HepG2 (cell line): ENCODE measurements around the gene SPAG4. TPM values are rescaled to one million over a fixed set of nuclear protein-coding genes. Genes with fewer than 3 reads are reported as not detected.

Experiments used
- ATAC-seq: fragments of 200-7000 bp; cut with Tn5 transposase; 3 replicates; pipeline ENCODE4 v1.9.1; 2020; ENCODE audit warnings: mild to moderate bottlenecking, moderate library complexity
- BruUV-seq: library from RNA; stranded (reverse); fragments of 400-500 nt; replicated peaks from 2 replicates; lab custom pipeline; 2021; lab: Mats Ljungman, UMichigan
- CTCF ChIA-PET: fragments of 300-600 bp; formaldehyde crosslinking; extraction: SDS; loops from one replicate; lab custom pipeline; 2021; ENCODE audit warnings: low total read pairs, inconsistent platforms, low intra/inter-chr PET ratio; lab: Yijun Ruan, JAX
- POLR2A ChIA-PET: fragments of 350-600 bp; sonication (Branson Sonifier 250); formaldehyde crosslinking; loops from one replicate; lab custom pipeline; 2020; ENCODE audit warnings: antibody characterized with exemption, inconsistent platforms; lab: Yijun Ruan, JAX
- DNase-seq: peaks from one replicate; pipeline ENCODE4 v3.0.0-alpha.2; 2015; ENCODE audit warnings: low spot score
- FAIRE-seq: peaks from 3 replicates; lab custom pipeline; 2011; peaks lifted over from hg19 to GRCh38; lab: Jason Lieb, UNC
- H2AFZ ChIP-seq: one replicate; pipeline ENCODE4 v1.6.1; 2011; ENCODE audit warnings: low read length, inconsistent platforms
- H3K27ac ChIP-seq: fragments of 300-600 bp; 3 replicates; pipeline ENCODE4 v1.8.0; 2011; ENCODE audit warnings: mixed run types, mild to moderate bottlenecking, mixed read lengths, low read length, inconsistent platforms; ENCODE audit not compliant: insufficient read depth; ENCODE audit errors: extremely low read length
- H3K27me3 ChIP-seq, 2 experiments: fragments of 200-600 bp in 1 of 2; 2 replicates in 1 of 2; 3 replicates in 1 of 2; pipeline versions ENCODE4 v1.6.0 to v1.8.0; 2011; ENCODE audit warnings: low read length in 2 of 2, mild to moderate bottlenecking in 2 of 2, moderate library complexity in 2 of 2, inconsistent platforms in 1 of 2; ENCODE audit not compliant: insufficient read depth in 2 of 2, control insufficient read depth in 1 of 2
- H3K36me3 ChIP-seq, 2 experiments: fragments of 200-600 bp in 1 of 2; replicated peaks in 1 of 2; 2 replicates in 1 of 2; 3 replicates in 1 of 2; pipeline versions ENCODE4 v1.5.1 to v1.8.0; 2011; ENCODE audit warnings: low read length in 2 of 2, inconsistent platforms in 1 of 2; ENCODE audit not compliant: insufficient read depth in 2 of 2, control insufficient read depth in 1 of 2
- H3K4me1 ChIP-seq: 2 replicates; pipeline ENCODE4 v1.5.1; 2012; ENCODE audit warnings: low read length, inconsistent platforms; ENCODE audit not compliant: insufficient read depth
- H3K4me2 ChIP-seq: 2 replicates; pipeline ENCODE4 v1.6.0; 2011; ENCODE audit warnings: low read depth, low read length, inconsistent platforms
- H3K4me3 ChIP-seq, 3 experiments: fragments of 200-600 bp in 1 of 3; sonication (generic), shearing (Covaris generic) in 1 of 3; replicated peaks in 1 of 3; 2 replicates each; pipeline ENCODE4 v1.5.1; 2011 to 2016; ENCODE audit warnings: low read length in 3 of 3, inconsistent platforms in 2 of 3, low read depth in 2 of 3, mild to moderate bottlenecking in 2 of 3, control low read depth in 1 of 3, mixed read lengths in 1 of 3; ENCODE audit not compliant: insufficient read depth in 1 of 3
- H3K79me2 ChIP-seq: one replicate; pipeline ENCODE4 v1.6.1; 2011; ENCODE audit warnings: low read length, inconsistent platforms; ENCODE audit not compliant: insufficient read depth
- H3K9ac ChIP-seq: 2 replicates; pipeline ENCODE4 v1.6.0; 2011; ENCODE audit warnings: mild to moderate bottlenecking, low read depth, low read length, inconsistent platforms; ENCODE audit not compliant: insufficient read depth
- H3K9me3 ChIP-seq: 2 replicates; pipeline ENCODE4 v1.5.1; 2012; ENCODE audit warnings: mild to moderate bottlenecking, low read length
- H4K20me1 ChIP-seq: 2 replicates; pipeline ENCODE4 v1.6.0; 2011; ENCODE audit warnings: inconsistent platforms, mild to moderate bottlenecking, low read length, moderate library complexity; ENCODE audit not compliant: insufficient read depth
- BRF2 ChIP-seq: sonication (generic); formaldehyde crosslinking; IDR thresholded peaks from 2 replicates; pipeline ENCODE4 v1.8.1; 2022; ENCODE audit warnings: mild to moderate bottlenecking, missing genetic modification reagents
- ELF4 ChIP-seq: sonication (generic); formaldehyde crosslinking; IDR thresholded peaks from 2 replicates; pipeline ENCODE4 v1.5.0; 2020; ENCODE audit warnings: missing genetic modification reagents, mild to moderate bottlenecking, moderate library complexity, borderline replicate concordance
- FOSL2 ChIP-seq: sonication (generic); formaldehyde crosslinking; IDR thresholded peaks from 2 replicates; pipeline ENCODE4 v1.4.0; 2020; ENCODE audit warnings: missing genetic modification reagents
- GATAD2A ChIP-seq: IDR thresholded peaks from 2 replicates; pipeline ENCODE4 v1.6.1; 2016
- KMT2B ChIP-seq: IDR thresholded peaks from 2 replicates; pipeline ENCODE4 v1.6.1; 2016; ENCODE audit warnings: missing genetic modification reagents, missing compliant biosample characterization
- RBM22 ChIP-seq: fragments of 200-400 bp; formaldehyde crosslinking; optimal IDR thresholded peaks from 2 replicates; pipeline ENCODE3; 2017; ENCODE audit warnings: mild to moderate bottlenecking, low read length, moderate library complexity
- THAP11 ChIP-seq: IDR thresholded peaks from 2 replicates; pipeline ENCODE4 v1.6.1; 2016; ENCODE audit warnings: missing biosample characterization, missing genetic modification reagents
- TOE1 ChIP-seq: sonication (generic); formaldehyde crosslinking; IDR thresholded peaks from 2 replicates; pipeline ENCODE4 v1.4.0; 2020; ENCODE audit warnings: mild to moderate bottlenecking, missing genetic modification reagents
- ZBTB8A ChIP-seq: sonication (generic); formaldehyde crosslinking; IDR thresholded peaks from 2 replicates; pipeline ENCODE4 v1.4.0; 2020; ENCODE audit warnings: mild to moderate bottlenecking, low read depth, missing genetic modification reagents, borderline replicate concordance
- ZFP36 ChIP-seq: fragments of 150-350 bp; IDR thresholded peaks from 2 replicates; pipeline ENCODE4 v1.6.1; 2018; ENCODE audit warnings: borderline replicate concordance, low read length, low read depth; ENCODE audit not compliant: partially characterized antibody
- ZNF280D ChIP-seq: sonication (generic); formaldehyde crosslinking; IDR thresholded peaks from 2 replicates; pipeline ENCODE4 v1.5.1; 2020; ENCODE audit warnings: mild to moderate bottlenecking, missing genetic modification reagents
- ZNF577 ChIP-seq: sonication (generic); formaldehyde crosslinking; IDR thresholded peaks from 2 replicates; pipeline ENCODE4 v1.4.0; 2020; ENCODE audit warnings: mild to moderate bottlenecking, low read depth, missing genetic modification reagents, borderline replicate concordance
- ZNF629 ChIP-seq: sonication (generic); formaldehyde crosslinking; conservative IDR thresholded peaks from 2 replicates; pipeline ENCODE4 v1.5.0; 2020; ENCODE audit warnings: missing genetic modification reagents
- ZNF782 ChIP-seq: sonication (generic); formaldehyde crosslinking; IDR thresholded peaks from 2 replicates; pipeline ENCODE4 v1.4.0; 2020; ENCODE audit warnings: missing genetic modification reagents, mild to moderate bottlenecking, borderline replicate concordance
- ZSCAN25 ChIP-seq: sonication (generic); formaldehyde crosslinking; IDR thresholded peaks from 2 replicates; pipeline ENCODE4 v1.8.0; 2022; ENCODE audit warnings: mild to moderate bottlenecking, missing genetic modification reagents
- WGBS: methylation state at CpG from one replicate; pipeline ENCODE4 v1.1.6; 2017; ENCODE audit warnings: low lambda C conversion rate; 5-methylcytosine and 5-hydroxymethylcytosine counted together
- in situ Hi-C: cut with HindIII; loops from 2 replicates; pipeline ENCODE4 v1.10.0; 2017; ENCODE audit warnings: low pct_unique_long_range_greater_than_20kb; ENCODE audit not compliant: extremely low pct_ligation_motif_present
- intact Hi-C: fragments of 100-400 bp; cut with micrococcal nuclease; formaldehyde crosslinking; loops from one replicate; pipeline ENCODE4 v1.10.0; 2022; ENCODE audit not compliant: unreplicated experiment
- polyA plus RNA-seq, 8 experiments: library from polyadenylated mRNA; depleted of rRNA in 3 of 8; stranded (reverse) in 7 of 8; unstranded in 1 of 8; fragments of >200 nt; fragmentation: Illumina TruSeq in 4 of 8; extraction: Trizol in 4 of 8; gene quantifications; 2 replicates each; pipeline versions ENCODE4 v1.2.1 to v1.2.3, GENCODE V29; 2011 to 2016; ENCODE audit warnings: low read depth in 4 of 8, missing spikeins in 1 of 8, mixed read lengths in 1 of 8; ENCODE audit not compliant: insufficient read depth in 1 of 8
- total RNA-seq, 5 experiments: library from RNA; depleted of rRNA; stranded (reverse); fragments of >200 nt; fragmentation: Illumina TruSeq; extraction: Trizol; gene quantifications; 2 replicates each; pipeline ENCODE4 v1.2.3, GENCODE V29; 2016; ENCODE audit warnings: low read depth in 1 of 5
- TF ChIP-seq, protein P1 (sequence below): sonication (generic); formaldehyde crosslinking; IDR thresholded peaks from 2 replicates; pipeline ENCODE4 v1.4.0; 2020; ENCODE audit warnings: missing genetic modification reagents
- TF ChIP-seq, protein P2 (sequence below): sonication (generic); formaldehyde crosslinking; IDR thresholded peaks from 2 replicates; pipeline ENCODE4 v1.8.1; 2023; ENCODE audit warnings: mild to moderate bottlenecking, moderate library complexity, missing genetic modification reagents

SPAG4 gene
- total and polyA plus RNA-seq, 2 of the 13 experiments (the other 11 are each of a cell fraction or from before 2014, with no cell fraction given): 5.8 to 137 TPM

GRCh38 chr20:35627121-35627520 is 11.5 kb downstream of the SPAG4 start:
- DNase-seq (no peak), FAIRE-seq (no peak), ATAC-seq (no peak)
- peaks cover 3% of the 10 kb centered on the region for H3K79me2 ChIP-seq
- CTCF ChIA-PET: no interaction called here
- no peak overlapping the region for H3K27ac ChIP-seq
- intact Hi-C loops: no loop called here
- H3K4me2 ChIP-seq: no peak overlapping the region
- POLR2A ChIA-PET: no interaction called here
- peaks cover 16% of the 10 kb centered on the region; the same call in 1 of the 2 replicates for H4K20me1 ChIP-seq
- no peak overlapping the region for H2AFZ ChIP-seq
- in situ Hi-C loops: no loop called here
- WGBS: 95% methylated on average over 8 of the region's 8 CpGs
- no peak overlapping the region for H3K9ac ChIP-seq
- H3K36me3 ChIP-seq: peaks cover 50 to 65% of the 10 kb centered on the region in 2 experiments
- BruUV-seq: no TSS peak
- no peaks in the 10 kb centered on the region for H3K9me3 ChIP-seq
- H3K27me3 ChIP-seq: no peaks in the 10 kb centered on the region
- H3K4me1 ChIP-seq: peaks cover 14% of the 10 kb centered on the region
- H3K4me3 ChIP-seq: no peak overlapping the region
- TF ChIP-seq KMT2B (no peak), GATAD2A (CRISPR knock-in tag) (no peak), ZBTB8A (no peak), ZNF629 (no peak), ZNF782 (CRISPR knock-in tag) (no peak), FOSL2 (CRISPR knock-in tag) (no peak), ZNF280D (CRISPR knock-in tag) (no peak), ZFP36 (no peak), ZNF577 (no peak), ZSCAN25 (CRISPR knock-in tag) (no peak), THAP11 (CRISPR knock-in tag) (no peak), RBM22 (peak; percentile 60), BRF2 (no peak), TOE1 (no peak), ELF4 (CRISPR knock-in tag) (no peak)
- TF ChIP-seq, protein P1, sequence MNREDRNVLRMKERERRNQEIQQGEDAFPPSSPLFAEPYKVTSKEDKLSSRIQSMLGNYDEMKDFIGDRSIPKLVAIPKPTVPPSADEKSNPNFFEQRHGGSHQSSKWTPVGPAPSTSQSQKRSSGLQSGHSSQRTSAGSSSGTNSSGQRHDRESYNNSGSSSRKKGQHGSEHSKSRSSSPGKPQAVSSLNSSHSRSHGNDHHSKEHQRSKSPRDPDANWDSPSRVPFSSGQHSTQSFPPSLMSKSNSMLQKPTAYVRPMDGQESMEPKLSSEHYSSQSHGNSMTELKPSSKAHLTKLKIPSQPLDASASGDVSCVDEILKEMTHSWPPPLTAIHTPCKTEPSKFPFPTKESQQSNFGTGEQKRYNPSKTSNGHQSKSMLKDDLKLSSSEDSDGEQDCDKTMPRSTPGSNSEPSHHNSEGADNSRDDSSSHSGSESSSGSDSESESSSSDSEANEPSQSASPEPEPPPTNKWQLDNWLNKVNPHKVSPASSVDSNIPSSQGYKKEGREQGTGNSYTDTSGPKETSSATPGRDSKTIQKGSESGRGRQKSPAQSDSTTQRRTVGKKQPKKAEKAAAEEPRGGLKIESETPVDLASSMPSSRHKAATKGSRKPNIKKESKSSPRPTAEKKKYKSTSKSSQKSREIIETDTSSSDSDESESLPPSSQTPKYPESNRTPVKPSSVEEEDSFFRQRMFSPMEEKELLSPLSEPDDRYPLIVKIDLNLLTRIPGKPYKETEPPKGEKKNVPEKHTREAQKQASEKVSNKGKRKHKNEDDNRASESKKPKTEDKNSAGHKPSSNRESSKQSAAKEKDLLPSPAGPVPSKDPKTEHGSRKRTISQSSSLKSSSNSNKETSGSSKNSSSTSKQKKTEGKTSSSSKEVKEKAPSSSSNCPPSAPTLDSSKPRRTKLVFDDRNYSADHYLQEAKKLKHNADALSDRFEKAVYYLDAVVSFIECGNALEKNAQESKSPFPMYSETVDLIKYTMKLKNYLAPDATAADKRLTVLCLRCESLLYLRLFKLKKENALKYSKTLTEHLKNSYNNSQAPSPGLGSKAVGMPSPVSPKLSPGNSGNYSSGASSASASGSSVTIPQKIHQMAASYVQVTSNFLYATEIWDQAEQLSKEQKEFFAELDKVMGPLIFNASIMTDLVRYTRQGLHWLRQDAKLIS: no peak
- TF ChIP-seq, protein P2, sequence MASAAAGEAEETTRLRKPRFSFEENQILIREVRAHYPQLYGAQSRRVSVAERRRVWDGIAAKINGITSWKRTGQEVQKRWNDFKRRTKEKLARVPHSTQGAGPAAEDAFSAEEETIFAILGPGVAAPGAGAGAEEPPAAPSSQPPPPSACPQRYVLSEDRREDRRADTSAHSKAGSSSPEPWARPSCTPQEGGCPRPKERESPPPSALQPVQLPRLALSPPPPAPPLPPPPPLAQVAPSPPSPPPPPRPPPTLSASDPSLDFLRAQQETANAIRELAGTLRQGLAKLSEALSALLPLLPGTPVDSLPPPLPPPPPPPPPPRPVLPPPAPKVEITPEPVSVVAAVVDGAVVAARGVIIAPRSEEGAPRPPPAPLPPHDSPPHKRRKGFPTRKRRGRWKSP (CRISPR knock-in tag): no peak
